ENCODE results near the gene SMOC1.

Gene SMOC1

DNA sequence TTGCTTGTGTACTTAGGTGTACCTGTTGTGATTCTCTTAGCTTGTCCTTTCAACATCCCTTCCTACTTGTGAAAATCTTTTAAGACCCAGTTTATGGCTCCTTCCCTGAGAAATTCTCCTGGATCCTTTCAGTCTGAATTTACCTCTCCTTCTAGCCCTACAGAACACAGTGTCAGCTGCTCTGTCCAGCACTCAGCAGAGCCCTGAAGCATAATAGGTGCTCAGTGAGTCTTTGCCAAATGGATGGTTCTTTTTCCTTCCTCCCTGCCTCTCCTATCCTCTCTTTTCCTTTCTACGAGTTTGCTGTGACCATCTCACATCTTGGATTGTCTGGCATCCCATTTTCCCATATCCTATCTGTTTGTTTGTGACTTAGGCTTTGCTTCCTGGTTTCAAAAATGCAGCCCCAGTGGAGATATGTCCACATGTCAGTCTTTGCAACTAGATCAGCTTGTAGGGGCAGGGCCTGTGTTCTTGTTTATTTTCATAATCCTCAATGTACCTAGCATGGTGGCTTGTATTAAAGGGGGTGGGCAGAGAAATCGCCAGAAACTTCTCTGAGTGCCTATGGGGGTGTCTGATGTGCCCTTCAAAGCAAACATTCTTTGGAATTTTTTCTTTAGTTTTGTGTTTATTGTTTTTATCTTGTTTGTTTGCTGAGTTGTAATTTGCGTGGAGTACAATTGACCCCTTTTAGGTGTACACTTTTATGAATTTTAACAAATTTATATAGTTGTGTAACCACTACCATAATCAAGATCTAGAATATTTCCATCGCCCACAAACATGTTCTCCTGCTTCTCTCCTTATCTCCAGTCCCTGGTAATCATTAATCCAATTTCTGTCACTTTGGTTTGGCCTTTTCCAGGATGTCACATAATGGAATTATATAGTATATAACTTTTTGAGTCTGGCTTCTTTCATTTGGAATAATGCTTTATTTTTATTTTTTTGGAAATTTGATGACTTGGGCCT lies 62.8 kb downstream of the SMOC1 start:
- DNase-seq (ENCODE audit: low read depth in 2 of 2): no peak

- no peak for DNase-seq (ENCODE audit: low read depth in 2 of 2)
Measured at GRCh38 chr14:69943084-69943780, 64.0 kb downstream of the SMOC1 start.

DNA sequence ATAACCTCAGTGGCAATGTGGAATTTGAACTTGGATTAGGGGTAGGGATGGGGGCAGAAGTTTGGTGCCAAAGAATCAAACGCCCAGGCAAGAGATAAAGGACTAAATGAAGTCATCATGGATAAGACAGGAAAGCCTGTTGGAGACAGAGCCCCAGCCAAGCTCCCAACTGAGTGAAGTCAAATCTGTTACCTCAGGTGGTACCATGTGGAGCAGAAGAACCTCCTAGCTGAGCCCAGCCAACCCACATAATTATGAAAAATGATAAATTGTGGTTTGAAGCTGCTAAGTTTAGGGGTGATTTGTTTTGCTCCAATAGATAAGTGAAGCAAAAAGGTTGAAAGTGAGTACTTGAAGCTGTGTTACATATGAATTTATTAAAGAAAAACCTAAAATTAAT lies 66.1 kb downstream of the SMOC1 start:
- DNase-seq (ENCODE audit: low read depth in 2 of 2): no peak

GRCh38 chr14:69945912-69946311 lies 66.7 kb downstream of the SMOC1 start:
- no peak for DNase-seq (ENCODE audit: low read depth in 2 of 2)

DNA sequence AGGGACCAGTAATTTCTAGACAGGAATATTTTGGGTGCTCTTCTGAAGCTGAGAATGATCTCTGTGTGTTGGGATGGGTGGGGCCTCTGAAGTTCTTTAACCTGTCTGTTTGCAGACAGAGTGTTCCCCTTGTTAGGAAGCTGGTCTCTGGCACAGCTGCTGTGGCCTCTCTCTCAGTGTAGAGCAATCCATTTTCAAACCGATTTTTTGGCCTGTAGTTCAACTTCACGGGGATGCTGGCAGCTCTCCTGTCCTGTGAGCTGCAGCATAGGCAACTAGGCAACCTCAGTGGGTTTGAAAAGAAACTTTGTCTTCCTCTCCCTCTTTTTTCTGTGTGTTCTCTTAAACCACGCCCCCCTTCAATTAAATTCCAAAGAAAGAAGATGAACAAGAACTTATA lies 69.1 kb downstream of the SMOC1 start:
- no peak for DNase-seq (ENCODE audit: low read depth in 2 of 2)

GRCh38 chr14:69951263-69951662 lies 72.0 kb downstream of the SMOC1 start:
- DNase-seq (ENCODE audit: low read depth in 2 of 2): no peak

- DNase-seq (ENCODE audit: low read depth in 2 of 2): no peak
Measured at GRCh38 chr14:69951935-69952334, 72.7 kb downstream of the SMOC1 start.

- no peak for DNase-seq (ENCODE audit: low read depth in 2 of 2)
Measured at GRCh38 chr14:69953266-69953915, 74.2 kb downstream of the SMOC1 start.

DNA sequence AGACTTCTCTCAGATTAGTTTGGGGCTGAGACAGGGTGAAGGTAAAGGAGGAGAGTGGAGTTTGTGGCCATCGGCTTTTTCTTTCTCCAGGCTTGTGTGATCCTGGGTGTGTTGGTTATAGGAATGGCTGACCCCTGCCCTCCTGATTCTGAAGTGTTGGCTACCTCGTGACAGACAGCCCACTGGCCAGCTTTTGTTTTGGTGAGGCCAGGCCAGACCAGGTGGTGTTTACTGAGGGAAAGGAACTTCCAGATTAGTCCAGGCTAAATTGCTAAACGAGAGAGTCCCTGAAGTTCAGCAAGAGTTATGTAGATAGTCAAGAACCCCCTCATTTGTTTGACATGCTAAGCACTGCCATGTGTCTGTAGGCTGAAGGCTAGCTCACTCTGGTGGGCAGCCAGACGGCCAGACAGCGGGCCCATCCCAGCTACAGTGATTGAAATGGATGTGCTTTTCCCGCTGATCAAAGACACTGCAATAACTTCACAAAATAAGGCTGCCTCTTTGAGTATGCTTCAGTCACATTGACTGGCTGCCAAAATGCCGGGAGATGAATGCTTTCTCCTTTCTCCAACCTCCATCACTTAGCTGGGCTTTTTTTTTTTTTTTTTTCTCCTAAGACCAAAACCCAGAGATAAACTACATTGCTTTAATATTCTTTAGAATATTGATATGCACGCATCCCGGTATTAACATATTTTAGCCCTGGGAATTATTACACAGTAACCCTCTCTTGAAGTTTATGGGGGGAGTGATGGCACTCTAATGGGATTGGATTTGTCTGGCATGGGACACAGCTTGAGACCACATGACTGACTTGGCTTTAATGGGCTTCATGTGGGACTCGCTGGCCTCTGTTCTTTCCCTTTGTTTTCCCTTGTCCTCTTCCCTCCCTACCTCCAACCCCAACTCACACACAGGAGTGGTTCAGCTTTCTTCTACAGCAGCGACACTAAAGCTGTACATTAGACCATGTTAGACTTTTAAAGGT lies 76.9 kb downstream of the SMOC1 start:
- DNase-seq (ENCODE audit: low read depth in 2 of 2): no peak

DNA sequence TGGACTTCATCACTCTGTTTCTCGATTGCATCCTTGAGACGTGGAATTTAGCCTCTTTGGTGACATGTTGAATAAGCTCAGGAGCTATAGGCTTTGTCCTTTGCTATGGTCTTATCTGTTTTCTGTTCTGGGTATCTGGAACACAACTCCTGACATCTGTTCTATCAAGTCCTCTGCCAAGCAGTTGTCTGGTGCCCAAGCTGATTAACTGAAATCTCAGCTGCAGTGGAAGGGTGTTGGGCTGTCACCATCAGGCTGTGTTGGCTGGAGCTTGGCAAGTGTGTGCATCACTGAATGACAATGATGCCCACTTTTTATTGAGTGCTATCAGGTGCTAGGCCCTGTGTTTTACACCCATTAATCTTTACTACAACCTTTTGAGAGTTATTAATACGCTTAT lies 77.8 kb downstream of the SMOC1 start:
- DNase-seq (ENCODE audit: low read depth in 2 of 2): no peak

DNA sequence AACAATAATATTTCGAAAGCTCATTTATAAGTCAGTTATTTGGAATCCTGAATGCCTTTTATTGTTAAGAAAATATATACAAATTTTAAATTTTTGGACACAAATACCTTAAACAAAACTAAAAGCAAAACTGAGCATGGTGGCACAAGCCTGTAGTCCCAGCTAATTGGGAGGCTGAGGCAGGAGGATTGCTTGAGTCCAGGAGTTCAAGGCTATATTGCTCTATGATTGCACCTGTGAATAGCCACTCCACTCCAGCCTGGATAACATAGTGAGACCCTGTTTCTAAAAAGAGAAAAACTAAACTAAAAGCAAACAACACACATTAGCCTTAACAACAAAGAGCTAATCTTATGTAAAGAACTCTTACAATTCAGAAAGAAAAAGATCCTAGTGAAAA lies 78.8 kb downstream of the SMOC1 start:
- DNase-seq (ENCODE audit: low read depth in 2 of 2): no peak

- DNase-seq (ENCODE audit: low read depth in 2 of 2): no peak
Measured at GRCh38 chr14:69959136-69959535, 79.9 kb downstream of the SMOC1 start.

- DNase-seq (ENCODE audit: low read depth in 2 of 2): no peak
Measured at GRCh38 chr14:69960296-69960695, 81.1 kb downstream of the SMOC1 start.

DNA sequence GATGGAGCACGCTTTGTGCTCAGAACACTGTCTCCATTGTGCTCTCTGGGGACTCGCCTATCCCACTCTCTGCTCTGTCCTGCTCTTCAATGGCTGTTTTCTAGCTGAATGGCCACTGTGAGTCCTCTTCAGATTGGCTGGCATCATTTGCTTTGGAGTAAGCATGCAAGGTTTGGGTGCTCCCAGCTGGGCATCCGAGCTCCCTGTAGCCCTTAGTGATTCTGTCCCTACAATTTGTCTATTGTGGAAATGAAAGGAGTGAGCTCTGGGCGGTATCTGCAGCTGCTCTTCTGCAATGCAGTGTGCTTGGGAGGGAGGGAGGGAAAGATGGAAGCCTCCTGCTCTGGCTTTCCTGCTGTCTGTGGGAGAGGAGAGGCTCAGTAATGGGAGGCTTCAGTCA lies 84.8 kb downstream of the SMOC1 start:
- no peak for DNase-seq (ENCODE audit: low read depth in 2 of 2)

GRCh38 chr14:69964841-69965240 lies 85.6 kb downstream of the SMOC1 start:
- no peak for DNase-seq (ENCODE audit: low read depth in 2 of 2)

DNA sequence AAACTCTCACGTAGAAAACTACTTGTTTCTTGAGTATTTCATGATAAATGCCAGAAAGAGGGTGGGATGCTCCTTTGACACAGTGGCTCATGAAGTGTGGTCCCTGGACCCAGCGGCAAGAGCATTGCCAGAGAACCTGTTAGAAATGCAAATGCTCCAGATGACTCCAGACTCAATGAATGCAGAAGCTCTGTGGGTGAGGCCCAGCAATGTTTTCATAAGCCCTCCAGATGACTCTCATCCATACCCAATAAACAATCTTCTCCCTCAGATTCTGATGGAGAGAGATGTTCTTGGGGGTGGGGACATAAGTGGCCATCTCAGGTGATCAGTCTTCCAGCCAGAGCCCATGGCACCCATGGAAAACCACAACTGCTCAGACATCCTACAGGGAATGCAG lies 88.9 kb downstream of the SMOC1 start:
- DNase-seq (ENCODE audit: low read depth in 2 of 2): no peak

- DNase-seq (ENCODE audit: low read depth in 2 of 2): no peak
Measured at GRCh38 chr14:69968681-69969080, 89.5 kb downstream of the SMOC1 start.

- no peak for DNase-seq (ENCODE audit: low read depth in 2 of 2)
Measured at GRCh38 chr14:69972755-69973154, 93.5 kb downstream of the SMOC1 start.

GRCh38 chr14:69973846-69974245 lies 94.6 kb downstream of the SMOC1 start:
- no peak for DNase-seq (ENCODE audit: low read depth in 2 of 2)

DNA sequence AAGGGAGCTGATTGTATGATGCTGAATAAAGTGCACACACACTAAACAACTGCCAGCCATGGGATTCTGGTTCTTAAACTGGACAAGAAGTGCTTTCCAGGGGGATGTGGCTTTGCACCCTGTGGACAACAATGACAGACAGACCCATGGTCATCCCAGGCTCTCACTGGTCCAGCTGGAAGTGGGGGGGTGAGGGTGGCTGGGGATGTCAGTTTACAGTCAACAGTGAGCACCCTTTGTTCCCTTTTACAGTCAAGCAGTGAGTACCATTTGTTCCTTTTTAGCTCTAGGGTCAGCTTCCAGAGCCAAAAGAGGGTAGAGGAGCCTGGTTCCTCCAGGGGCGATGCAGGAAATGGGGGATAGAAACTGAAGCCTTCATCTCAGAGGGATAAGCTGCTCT lies 100.7 kb downstream of the SMOC1 start:
- no peak for DNase-seq (ENCODE audit: low read depth in 2 of 2)
